GM21717 (cell line): ENCODE results near the gene SND1.

Source experiments
- ATAC-seq: cut with Tn5 transposase; IDR thresholded peaks from one replicate; pipeline ENCODE4 v1.9.1; 2021; ENCODE audit warnings: mild to moderate bottlenecking, moderate library complexity; ENCODE audit not compliant: unreplicated experiment

The SND1 gene

DNA sequence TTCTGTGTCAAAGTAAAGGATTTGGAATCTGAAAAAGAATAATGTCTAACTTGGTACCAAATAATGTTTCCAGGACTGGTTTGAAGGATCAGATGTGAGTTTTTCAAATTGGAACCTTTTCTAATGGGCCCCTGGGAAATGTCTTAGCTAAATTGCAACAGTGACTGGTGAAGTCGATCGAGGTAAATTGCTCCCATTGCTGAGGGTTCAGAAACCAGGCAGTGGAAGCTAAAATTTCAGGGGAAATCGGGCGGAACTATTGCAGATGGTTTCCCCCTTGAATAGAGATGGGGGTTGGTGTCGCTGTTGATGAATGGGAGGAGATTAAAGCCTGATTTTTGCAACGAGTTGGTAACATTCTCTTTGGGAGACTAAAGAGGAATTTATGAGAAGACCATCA, 112.7 kb downstream of the SND1 start:
- no peak for ATAC-seq

DNA sequence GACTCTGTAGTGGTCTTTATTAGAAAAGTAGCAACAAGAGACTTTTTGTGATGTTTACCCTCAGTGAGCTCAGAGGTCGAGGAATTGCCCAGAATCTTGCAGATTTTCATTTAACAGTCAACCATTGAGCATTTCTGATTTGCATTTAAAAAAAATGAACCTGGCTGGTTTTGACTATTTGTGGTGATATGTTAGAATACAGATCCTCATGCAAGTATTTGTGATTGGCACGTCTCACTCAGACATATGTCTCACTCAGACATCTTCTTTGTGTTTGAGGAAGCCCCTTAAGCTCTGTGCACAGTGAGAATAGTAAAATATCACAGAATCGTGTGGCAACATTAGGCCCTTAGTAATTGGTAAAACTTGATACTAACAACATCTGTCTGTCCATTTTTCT, 113.2 kb downstream of the SND1 start:
- no peak for ATAC-seq

DNA sequence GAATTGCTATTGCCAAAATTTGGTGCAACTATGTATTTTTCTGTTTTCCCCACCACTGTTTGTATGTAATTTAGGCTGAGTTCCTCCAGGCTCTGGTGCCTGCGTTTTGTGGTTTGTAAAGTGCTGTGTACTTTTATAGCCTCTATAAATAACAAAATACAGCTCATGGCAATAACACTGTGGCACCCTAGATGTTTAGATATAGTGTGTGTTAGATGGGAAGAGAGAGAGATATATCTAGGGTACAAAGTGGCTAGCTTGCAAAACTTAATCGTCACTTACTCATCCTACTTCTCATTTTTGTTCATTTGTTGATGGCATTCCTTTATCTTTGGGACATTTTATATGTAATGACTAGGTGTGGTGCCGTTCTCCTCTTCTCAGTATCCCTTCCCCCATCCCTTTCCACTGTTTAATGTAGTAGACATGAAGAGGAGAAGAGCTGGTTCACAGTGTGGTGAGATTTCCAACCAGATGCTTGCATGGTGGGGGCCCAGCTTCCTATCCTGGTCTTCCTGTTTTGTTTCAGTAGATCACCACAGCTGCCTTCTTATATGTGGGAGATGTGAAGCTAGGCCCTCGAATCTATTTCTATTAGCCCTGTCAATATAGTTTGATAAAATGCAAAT, 115.0 kb downstream of the SND1 start:
- ATAC-seq = no peak

DNA sequence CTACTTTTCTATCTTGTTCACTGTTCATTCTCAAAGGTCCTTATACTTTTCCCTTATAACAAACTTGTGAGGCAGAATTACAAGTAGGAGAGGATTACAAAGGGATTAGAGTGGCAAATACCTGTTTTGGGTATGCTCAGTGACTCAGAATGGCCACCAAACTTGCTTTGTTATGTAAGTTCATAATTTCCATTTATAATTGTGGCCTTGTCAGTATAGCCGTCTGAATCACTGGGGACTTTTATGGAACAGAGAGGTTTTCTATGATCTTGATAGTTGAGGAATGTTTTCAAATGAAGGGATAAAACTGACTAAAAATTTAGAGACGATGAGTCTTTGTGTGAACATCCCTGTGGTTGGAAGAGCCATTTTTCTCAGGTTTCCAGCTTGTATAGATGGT, 116.2 kb downstream of the SND1 start:
- ATAC-seq = no peak

DNA sequence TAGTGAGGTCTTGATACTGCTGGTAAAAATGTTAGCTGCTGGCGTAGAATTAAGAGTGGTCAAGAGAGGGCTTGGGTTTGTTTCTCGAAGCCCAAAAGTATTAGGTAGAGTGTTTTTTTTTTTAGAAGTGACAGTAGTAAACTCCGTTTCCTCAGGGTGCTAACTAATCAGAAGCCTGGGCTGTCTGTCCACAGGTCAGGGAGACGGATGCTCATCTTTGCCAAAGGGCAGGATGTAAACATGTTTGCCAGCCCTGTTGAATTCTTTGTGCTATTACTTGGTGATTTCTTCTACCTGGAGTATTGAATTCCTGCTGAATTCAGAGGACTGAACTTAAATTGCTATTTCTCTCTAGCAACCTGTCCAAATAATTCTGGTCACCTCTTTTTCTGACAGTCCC, 117.1 kb downstream of the SND1 start:
- no peak for ATAC-seq

DNA sequence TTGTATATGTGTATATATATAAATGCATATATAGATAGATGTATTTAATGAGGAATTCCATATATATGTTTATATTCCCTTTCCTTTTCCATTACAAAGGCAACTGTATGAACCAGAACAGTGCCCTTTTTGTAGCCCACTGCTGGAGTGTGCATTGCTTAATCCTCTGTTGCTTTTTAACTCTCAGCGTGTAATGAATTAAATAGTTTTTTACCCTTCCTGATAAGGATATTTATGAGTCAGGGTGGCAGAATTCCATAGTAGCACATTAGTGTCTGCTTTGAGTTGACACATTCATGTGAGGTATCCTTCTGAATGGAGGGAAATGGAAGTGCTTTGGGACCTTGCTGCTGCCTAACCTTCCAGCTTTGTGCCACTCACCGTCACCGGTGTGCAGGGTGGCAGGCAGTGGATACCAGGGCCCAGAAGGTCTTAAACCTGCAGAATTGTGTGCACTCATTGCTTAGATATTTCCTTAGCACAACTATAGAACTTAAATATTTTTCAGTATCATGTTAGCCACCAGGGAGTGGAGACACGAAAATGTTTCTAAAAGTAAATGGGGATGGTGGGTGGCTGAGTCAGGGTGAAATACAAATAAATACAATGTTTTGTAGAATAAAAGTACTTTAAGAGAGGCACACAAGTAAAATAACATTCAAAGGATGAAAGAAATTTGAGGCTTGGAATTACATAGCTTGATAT, 117.9 kb downstream of the SND1 start:
- no peak for ATAC-seq

DNA sequence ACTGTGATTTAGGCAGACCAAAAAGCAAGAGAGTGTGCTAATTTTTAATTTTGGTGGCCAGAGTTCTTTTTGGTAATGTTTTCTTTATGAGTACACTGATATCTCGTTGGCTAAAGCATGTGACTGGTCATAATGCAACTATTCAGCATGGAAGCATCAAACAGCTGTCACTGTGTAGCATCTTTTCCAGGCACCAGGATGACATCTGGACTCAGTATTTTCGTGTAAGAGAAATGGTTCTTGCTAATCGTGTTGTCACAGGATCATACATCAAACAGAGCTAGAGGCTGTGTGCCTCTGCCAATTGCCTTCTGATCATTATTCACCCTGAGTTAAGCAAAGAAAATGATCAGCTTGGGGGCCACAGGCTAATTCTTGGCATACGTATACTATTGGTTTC, 118.9 kb downstream of the SND1 start:
- ATAC-seq = no peak

DNA sequence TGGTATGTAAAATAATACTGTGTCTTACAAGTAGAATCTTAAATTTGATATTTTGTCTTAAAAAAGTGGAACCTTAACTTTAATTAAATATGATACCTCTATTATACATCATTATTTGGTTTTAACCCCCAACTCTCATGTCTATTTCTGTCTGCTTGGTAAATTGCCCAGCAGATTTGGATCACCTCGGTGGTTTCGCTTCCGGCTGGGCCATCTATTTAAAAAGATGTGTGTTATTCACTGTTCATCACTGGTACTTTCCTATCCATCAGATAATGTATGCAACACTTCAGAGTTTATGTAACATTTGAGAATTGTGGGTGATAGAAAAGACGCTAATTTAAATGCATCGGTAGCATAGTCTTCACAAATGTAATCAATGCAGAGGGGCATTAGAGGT, 119.7 kb downstream of the SND1 start:
- ATAC-seq = no peak

DNA sequence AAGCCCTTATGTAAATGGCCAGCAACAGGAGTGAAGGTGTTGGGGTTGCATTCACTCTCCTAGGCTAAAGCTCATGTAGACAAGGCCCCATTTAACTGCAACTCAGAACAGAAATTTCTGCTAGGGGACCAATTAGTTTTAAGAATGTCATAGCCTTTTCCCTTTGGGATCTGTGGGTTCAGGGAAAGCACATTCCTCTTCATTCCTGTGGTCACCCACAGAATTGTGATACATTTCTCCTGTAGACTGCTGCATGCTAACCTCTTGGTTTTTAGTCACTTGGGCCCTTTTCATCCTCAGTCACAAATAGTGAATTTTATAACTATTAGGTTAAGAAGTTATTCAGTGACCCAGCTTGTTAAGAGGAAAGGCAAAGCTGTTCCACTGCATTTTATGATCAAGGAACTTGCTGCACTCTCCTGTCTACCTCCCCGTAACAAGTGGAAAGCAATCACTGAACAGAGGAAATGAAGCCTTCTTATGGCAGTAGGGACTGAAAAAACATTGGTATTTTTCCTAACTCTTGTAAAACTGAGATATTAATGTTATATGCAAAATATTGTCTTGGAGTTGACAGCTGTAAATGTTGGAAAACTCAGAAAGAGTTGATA, 124.9 kb downstream of the SND1 start:
- ATAC-seq = no peak

DNA sequence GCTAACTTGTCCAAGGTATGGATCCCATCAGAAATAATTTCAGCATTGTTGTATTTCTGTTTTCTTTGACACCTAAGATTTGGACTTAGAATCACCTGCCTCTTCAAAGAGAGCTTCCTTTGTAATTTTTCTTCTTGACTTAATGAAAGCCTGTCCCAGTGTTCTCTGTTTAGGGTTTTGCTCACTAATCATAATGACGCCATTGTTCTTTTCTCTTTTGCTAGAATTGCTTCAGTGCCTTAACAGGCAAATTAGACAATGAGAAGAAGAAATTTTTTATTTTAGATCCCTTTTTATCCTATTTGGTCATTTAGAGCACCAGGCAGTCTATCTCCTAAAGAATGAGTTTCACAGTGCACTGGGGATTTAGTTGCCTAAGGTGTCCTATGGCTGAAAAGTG, 128.5 kb downstream of the SND1 start:
- ATAC-seq = no peak

DNA sequence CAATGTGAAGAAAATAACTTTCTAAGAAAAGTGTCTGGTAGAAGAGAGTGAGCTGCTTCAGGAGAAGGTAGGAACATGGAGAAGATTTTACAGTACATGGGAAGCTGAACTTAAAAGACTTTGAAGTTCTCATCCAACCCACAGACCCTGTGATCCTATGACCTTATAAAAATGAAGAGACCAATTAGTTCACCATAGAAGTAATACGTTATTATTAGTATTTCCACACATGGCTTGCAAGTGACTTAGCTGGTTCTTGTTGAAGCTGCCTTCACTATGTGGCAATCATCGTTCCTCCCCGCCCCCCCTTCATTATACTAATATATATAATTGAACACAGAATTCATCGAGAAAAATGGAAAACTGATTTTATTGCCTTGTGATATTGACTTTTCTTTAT, 129.1 kb downstream of the SND1 start:
- ATAC-seq = no peak

DNA sequence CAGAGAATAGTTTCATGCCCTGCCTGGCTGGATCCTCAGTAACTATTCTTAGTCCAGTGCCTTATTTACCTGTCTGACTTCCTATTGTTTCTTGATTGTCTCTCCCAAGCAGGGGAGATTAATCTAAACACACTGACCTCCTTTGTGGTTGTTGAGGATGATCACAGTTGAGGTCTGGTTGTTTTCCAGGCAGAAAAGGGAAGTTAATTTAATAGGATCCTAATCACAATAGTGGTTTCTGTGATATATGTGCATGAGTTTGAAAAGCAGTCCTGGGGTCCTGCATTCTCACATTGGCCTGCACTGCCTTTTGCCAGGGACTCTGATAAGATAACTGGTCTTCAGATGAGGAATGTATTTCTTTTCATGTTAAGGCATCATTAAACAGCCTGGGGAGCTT, 130.1 kb downstream of the SND1 start:
- ATAC-seq = no peak

DNA sequence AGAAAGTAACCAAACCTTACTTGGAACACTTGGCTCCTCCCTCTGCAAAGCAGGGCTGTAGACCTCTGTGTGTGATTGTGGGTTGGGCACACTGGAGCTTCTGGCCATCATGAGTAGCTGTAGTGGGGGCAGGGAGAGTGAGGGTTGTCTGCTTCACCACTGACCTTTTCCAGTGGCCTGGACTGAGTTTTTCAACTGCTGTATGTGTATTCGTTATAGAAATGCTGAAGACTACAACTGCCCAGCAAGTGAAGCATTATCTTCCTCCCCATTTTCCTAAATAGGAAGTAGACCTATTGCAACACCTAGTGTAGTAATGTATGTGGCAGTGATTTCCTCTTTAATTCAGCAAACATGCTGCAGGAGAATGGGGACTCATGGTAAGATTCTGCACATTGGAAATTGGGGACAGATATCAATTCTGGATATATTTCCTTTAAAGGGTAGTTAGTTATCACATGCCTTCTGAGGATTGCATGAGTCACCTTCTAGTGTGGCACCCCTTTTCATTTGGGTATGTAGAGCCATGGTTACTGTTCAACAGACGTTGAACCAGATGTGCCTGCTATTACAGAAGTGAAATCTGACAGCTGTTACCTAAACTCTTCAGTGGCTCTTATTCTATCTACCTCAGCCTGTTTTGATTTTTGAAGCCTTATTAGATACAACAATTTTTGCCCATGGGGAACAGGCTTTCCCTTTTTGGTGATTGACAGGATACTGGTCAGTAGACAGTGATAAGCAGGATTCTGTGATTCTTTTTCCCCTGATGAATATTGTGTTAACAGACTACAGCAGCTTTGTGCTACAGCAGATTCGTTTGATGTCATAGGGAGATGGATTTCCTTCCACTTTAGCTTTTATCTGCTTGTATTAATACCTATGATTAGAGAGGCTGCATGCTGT, 130.9 kb downstream of the SND1 start:
- ATAC-seq = peak; percentile 84

DNA sequence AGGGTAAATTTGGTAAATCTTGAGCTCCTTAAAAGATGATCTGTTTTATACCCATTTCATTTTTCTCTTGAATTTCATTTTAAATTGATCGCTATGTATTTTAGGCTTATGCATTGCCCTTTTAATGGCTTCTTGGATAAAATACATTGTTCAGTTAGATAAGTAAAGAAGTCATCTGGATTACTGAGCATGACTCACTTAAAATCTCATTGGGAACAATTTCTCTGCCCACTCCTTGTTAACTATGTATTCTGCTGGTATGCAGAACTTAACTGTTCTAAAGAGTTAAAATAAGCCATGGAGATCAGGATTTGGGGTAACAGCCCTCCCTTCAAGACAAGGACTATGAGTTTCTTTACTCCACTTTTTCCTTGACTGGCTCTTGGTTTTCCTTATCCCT, 134.2 kb downstream of the SND1 start:
- no peak for ATAC-seq

DNA sequence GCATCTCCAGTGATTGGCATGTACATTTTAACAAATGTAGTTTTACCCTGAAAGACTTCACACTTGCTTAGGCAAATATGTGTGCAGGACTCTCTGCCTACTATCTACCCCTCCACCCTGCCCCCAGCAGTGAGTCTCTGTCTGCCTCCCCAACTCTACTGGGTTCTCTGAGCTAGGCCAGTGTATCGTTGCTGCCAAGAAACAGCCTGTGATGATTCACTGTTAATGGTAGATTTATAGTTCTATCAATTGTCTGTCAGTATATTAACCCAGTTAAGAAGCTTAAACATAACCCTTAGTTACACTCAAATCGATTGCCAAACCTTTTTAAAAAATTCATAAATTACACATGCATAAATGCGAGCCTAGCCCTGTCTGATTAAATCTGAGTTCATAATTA, 137.0 kb downstream of the SND1 start:
- ATAC-seq = no peak

DNA sequence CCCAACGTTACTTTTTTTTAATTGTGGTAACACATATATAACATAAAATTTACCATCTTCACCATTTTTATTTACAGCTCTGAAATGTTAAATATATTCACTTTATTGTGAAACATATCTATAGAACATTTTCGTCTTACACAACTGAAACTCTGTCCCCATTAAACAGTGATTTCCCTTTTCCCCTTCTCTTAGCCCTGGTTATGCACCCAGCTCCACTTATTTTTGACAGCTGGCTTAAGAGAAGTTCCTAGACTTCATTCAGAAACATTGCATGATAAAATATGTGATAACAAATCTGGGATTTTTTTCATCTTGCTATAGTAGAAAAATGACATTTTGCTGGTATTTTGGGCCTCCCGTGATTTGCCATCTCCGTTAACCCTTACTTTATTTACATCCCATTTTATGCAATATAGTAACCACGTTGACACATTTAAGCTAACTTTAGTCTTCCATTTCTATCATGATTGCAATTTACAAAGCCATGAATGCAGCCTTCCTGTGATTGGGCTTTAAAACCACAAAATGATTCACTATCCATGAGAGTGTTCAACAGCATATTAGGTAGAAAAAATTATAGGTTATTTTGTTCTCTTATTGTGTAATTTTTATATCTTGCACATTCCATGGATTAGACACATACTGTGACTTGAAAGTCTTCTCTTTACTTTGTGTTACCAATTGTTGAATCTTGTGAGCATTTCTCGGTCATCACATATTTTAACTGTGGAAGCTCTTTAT, 139.6 kb downstream of the SND1 start:
- ATAC-seq = no peak

DNA sequence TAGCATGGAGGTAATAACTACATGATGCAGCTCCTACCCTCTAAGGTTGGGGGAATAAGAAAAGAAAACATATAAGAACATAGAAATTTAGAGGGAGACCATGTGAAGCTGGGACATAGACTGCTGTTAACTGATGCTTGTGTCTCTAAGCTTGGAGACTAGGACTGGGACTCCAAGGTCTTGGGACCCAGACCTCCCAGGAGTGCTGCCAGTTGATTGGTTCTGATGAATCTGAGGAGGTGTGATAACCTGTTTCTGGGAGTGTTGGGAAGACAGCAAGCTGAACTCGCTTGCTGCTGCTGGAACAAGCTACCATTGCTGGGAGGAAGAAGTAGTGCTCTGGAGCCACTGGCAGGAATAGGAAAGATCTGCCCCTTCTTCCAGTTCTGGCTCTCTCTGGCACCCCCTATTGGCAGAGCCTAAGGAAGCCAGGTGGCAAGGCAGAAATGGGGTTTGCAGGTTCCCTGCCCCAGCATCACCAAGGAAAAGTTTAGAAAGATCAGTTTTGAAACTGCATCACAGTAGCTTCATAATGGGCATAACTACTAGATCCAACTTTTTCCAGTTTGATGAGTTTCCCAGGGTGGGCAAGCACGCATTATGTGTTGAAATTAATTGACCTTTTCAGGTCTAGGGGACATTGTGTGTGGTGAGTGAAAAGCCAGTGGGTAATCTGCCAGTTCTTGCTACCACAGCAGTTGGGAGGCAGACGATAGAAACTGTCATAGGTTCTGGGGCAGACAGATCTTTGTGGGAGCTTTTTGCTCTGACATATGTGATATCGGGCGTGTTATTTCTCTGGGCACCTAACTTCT, 140.7 kb downstream of the SND1 start:
- no peak for ATAC-seq

DNA sequence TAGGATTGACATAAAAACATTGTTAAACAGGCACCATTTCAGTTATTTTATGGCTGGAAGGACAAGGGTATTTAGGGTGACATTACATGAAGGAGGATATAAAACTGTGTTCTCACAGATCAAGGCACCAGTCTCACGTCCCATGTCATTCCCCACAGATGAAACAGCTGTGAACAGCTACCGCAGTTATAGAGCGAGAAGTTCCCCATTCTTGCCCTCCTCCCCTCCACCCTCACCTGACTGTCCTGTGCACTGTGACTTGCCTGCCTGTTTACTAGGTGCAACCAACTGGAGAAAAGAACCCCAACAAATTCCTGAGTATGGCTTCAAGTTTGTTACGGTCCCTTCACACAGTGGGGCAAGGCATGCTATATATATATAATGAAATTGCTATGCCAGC, 141.6 kb downstream of the SND1 start:
- ATAC-seq = no peak

DNA sequence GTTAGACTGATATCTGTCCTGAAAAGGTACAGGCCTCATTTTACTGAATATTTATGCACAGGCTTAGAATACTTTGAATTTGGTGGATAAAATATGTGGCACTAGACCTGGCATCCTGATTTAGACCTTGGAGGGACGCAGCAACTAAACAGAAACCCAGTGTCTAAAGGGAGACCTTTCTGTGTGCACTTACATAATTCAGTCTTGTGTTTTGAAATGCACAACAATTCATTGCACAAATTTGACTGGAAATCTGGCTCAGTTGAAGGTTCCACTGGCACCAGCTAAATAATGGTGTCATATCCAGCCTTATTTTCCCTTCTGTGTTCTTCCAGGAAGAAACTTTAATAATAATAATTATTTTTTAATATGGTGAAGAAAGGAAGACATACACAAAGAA, 142.1 kb downstream of the SND1 start:
- ATAC-seq = no peak

DNA sequence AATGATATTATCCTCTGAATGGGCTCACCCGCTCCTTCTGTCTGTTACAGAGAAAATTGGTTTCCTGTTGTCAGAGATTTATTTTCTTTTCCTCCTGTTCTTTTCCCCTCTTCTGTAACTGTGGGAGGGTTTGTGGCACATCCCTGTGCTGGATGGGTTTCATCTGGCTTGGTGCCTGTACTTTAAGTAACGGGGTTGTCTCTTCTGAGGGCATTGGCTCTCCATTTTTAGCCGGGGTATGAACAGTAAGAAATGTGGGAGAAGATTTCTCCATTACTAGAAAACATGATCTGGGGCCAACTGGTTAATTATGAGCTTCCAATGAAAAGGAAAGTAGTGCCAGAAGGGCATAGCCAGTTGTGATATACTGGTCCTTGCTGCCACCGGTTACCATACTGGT, 142.6 kb downstream of the SND1 start:
- no peak for ATAC-seq
